NCI-H2107 treated with DMSO at 0.1 percent for 48 hours (cell line): ENCODE data around the gene PFN3.

Source experiments
- DNase-seq: peaks from one replicate; lab custom pipeline; 2025; ENCODE audit not compliant: unreplicated experiment; lab: John Stamatoyannopoulos, UW

The PFN3 gene

DNA sequence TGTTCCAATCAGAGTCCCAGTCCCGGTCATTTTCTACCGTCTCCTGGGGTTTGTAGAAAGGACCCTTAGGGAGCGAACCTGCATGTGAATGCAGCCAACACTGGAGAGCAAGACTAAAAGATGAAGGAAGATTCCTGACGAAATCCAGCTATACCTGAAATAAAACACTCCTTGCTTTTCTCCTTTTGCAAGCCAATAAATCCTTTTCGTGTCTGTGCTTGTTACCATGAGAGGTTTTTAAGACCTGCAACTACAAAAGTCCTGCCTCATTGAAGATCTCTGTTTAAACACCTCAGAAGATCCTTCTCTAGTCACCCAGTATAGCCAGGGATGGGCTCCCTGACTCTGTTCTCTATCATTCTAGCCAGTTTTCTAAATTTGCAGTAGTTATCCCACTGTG is 26.2 kb downstream of the PFN3 start:
- no peak for DNase-seq

DNA sequence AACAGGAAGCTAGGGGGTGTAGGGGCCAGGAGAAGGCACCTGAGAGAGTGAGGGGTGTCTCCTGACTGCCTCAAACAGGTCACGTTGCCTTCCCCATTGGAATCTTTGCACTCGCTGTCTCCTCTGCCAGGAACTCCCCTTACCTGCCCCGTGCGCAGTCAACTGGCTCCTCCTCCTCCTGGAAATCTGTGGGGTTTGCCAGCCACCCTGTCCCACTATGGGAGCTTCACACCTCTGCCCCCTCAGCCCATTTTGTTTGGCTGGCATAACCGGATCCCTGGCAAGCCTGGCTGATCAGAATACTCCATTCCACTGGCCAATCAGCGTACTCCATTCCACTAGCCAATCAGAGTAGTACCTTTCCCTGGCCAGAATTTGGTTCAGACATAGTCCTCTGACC is 26.7 kb downstream of the PFN3 start:
- no peak for DNase-seq

DNA sequence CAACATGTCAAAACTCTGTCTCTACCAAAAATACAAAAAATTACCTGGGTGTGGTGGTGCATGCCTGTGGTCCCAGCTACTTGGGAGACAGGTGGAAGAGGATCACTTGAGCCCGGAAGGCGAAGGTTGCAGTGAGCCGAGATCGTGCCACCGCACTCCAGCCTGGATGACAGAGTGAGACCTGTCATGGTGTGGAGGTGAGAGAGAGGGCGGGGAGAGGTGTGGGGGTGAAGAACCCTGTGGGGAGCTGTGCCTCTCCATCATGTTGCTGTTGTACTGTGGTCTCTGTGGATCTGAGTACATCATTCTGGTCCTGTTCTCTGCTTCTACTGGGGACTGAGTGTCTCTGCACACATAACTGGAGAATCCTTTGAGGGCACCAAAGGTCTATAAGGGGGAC is 27.6 kb downstream of the PFN3 start:
- DNase-seq: no peak

DNA sequence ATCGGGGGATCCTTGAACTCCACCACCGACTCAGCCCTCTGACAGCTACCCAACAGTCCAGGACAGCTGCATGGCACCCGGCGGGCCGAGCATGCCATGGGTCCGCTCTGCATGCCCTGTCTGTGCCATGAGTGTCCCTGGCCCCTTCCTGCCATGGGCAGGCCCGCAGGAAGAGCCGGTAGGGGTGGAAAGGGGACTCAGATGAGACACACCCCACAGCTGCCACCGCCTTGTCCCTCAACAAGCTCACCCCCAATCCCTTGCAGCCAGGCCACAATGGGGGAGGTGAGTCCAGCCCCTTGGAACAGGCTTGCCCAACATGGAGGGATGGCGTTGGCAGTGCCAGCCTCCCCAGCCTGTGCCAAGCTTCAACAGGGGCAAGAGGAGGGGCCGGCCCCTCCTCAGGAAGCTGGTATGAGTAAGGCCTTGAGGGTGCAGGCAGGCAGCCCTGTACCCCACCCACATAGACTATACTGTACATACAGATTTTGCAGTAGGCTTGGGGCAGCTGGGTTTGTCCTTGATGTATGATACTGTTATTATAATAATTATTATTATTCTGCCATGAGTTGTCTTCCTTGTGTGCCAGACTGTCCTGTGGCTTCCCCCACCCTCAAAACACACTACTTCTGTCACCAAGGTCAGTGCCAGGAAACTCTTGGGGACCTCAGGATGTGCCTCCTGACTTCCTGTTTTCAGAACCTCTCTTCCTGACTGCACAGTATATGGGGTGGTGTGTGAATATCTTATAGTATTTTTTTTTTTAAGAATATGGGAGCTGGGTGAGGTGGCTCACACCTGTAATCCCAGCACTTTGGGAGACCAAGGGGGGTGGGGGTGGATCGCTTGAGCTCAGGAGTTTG is 28.2 kb downstream of the PFN3 start:
- DNase-seq: no peak

DNA sequence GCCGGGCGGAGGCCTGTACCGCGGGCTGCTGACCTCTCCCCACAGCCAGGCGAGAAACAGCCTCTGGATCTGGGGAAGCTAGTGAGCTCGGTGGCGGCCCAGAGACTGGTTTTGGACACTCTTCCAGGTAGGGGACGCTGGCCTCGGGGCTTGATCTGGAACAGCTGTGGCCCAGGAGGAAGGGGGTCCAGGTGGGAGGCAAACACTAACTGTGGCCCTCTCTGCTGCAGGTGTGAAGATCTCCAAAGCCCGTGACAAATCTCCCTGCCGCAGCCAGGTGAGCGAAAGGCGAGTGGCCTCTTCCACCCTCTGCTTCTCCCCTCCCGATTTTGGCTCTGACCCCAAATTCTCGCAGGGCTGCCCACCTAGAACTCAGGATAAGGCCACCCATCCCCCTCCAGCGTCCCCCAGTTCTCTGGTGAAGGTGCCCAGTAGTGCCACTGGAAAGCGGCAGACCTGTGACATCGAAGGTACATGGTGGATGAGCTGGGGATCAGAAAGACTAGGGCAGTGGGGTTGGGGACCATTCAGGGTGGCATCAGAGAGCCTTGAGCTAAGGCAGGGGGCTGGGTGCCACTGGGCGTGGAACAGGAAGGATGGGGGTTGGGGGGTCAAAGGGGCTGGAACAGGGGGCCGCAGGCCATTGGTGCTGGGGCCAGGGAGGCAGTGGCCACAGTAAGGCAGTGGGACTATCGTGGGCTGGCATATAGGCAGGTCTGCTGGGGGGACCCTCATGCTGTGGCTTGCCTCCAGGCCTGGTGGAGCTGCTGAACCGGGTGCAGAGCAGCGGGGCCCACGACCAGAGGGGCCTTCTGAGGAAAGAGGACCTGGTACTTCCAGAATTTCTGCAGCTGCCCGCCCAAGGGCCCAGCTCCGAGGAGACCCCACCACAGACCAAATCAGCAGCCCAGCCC is 29.1 kb downstream of the PFN3 start:
- DNase-seq: no peak

DNA sequence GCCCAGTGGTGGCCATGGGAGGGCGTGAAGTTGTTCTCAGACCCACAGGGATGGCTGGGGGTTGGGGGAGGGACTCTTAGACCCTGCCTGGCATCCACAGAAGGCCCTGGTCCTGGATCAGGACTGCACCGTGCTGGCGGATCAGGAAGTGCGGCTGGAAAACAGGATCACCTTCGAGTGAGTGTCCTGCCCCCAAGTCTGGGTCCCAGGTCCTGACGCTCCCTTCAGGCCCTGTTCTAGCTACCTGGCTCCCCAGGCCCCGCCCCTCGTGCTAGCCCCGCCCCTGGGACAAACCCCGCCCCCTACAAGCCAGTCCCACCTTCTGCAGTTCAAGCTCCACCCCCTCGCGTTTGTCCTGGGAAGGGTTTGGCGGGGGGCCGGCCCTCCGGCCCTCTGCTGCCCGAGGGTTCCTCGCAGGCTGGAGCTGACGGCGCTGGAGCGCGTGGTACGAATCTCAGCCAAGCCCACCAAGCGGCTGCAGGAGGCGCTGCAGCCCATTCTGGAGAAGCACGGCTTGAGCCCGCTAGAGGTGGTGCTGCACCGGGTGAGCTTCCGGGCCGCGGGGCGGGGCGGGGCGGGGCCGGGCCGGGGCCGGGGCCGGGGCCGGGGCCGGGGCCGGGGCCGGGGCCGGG is 29.9 kb downstream of the PFN3 start:
- no peak for DNase-seq

DNA sequence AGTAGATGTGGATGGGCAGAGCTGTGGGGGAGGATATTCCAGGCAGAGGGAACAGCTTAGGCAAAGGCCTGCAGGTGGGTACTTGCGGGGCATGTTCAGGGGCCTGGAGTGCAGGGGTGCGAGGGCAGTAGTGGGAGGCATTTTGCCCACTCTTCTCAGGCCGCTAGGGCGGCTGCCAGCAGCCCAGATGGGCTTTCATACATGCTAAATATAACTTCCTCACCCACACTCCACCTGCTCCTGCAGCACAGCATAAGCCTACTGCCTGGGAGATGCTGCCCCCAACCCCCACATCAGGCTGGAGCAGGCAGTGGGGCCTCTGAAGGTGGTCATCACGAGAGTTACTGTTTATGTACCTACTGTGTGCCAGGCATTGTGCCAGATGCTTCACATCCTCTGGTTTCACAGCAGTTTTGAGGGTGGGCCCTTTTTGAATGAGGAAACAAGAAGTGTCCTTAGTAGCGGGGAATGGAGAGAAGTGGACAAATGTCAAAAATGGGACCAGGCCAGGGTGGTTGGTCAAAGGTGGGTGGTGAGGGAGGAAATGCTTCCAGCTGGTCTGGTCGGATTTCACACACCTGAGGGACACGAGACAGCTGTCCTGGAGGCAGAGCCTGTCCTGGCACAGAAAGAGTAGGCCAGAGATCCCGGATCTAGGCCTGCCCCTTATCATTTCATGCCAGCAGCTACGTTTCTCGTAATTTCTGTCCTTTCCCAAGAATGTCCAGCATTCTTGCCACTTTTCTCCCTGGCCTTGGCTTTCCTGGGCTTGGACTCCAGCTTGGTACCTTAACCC is 30.6 kb downstream of the PFN3 start:
- DNase-seq: no peak

DNA sequence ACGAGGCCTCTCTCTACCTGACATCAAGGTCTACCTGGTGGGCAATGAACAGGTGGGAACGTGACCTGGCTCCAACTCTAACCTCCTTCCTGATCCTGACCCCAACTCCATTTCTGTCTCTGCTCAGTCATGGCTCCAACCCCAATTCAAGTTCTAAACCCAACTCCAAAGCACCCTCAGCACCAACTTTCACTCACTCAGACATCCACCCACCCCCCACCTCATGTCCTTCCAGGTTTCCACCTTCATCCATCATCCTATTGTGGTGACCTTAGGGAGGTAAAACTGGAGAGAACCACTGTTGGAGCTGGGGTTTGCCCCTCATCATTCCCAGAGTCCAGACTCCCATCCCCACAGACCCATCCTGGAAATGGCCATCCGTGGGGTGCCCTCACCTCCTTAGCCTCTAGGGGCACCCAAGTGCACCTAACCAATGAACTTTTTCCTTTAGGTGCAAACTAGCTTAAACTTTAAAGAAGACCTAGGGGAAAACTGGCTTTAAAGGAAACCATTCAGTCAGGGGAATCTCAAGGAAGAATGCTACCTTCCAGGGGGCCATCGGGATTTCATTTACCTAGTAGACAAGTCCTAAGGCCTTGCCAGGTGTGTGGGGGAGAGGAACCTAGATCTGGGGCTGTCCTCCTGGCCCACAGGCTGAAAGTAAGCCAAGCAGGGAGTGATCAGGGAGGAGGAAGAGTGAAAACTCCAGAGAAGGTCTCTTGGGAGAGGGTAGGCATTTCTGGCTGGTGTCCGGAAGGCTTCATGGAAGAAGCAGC is 31.4 kb downstream of the PFN3 start:
- DNase-seq: no peak

DNA sequence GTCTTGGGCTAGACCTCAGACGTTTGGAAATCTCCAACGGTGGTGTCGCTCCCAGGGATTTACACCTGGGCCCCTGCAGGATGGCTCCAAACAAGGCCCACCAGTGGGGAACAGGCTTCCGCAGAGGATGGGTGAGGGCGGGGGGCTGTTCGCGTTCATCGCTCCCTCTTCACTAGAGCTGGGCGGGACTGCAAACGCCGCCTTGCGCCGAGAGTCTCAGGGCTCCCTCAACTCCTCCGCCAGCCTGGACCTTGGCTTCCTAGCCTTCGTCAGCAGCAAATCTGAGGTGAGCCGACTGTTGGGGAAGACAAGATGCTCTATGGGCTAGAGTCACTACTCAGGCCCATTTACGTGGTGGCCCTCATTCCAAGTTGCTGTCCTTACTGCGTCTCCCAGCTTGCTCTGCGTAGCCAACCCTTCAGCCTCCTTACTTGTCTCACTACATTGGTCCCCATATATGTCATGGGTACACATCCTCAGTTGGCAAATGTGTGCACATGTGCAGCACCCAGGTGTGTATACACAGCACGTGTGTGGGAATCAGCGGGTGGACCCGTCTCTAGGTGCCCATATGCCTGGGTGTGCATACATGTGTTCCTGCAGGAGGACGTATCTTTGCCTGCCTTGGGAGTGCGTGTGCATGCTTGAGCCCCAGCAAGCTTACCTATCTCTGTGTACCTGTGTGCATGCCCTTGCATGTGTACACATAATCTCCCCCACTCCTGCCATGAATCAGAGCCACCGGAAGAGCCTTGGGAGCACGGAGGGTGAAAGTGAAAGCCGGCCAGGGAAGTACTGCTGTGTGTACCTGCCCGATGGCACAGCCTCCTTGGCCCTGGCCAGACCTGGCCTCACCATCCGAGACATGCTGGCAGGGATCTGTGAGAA is 32.2 kb downstream of the PFN3 start:
- no peak for DNase-seq

DNA sequence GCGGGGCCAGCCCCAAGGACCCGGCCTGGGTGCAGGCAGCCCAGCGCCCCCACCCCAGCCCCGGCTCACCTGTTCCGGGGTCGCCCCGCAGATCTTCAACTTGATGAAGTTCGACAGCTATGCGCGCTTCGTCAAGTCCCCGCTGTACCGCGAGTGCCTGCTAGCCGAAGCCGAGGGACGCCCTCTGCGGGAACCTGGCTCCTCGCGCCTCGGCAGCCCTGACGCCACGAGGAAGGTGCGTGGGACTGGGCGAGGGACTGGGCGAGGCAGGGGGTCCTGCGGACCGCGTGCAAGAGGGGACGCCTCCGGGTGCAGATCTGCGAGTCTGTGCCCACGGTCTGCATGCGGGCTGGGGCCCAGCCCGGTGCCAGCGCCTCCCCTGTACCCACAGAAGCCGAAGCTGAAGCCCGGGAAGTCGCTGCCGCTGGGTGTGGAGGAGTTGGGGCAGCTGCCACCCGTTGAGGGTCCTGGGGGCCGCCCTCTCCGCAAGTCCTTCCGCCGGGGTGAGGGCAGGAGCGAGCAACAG is 33.1 kb downstream of the PFN3 start:
- DNase-seq: no peak

DNA sequence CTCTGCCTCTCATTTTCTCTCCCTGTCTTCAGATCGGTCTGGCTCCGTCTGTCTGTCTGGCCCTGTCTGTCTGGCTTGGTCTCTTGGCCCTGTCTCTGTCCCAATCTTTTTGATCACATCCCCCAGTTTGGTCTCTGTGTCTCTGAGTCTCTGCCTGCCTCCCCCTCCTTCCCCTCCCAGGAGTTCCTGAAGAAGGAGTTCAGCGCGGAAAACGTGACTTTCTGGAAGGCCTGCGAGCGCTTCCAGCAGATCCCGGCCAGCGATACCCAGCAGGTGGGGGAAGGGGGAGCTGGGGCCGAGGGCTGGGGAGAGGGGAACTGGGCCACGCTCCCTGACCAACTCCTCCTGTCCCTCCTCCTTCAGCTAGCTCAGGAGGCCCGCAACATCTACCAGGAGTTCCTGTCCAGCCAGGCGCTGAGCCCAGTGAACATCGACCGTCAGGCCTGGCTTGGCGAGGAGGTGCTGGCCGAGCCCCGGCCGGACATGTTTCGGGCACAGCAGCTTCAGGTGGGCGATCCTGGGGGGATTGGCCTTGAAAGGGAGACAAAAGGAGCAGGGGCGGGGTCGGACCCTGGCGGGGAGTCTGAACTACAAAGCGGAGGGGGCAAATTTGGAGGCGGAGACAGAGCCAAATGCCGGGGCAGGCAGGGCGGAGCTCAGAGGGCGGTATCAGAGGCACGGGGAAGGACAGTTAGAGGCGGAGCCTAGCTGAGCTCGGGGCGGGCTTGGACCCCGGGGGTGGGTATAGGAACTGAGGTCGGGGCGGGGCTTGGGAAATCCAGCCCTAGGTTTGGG is 33.7 kb downstream of the PFN3 start:
- no peak for DNase-seq

DNA sequence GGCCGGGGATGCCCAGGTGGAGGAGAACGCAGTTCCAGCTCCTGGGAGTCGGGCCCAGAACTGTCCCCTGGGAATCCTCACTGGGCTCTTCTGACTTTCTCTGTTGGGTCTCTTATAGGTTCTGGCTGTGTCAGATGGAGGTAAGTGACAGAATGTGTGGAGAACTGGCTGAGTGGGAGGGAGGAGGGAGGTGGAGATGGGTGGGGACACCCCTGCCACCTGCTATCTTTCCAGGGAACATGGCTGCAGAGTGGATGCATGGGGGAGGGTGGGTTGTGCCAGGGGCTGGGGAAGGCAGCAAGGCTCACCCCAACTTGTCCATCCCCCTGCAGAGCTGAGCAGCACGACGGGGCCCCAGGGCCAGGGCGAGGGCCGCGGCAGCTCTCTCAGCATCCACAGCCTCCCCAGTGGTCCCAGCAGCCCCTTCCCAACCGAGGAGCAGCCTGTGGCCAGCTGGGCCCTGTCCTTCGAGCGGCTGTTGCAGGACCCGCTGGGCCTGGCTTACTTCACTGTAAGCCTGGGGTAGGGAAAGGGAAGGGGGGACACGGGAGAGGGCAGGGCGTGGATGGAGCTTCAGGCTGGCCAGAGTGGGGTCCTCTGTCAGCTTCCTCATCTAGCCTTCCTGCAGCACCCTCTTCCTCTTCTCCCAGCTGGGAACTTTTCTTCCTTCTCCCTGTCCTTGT is 34.5 kb downstream of the PFN3 start:
- DNase-seq: no peak

DNA sequence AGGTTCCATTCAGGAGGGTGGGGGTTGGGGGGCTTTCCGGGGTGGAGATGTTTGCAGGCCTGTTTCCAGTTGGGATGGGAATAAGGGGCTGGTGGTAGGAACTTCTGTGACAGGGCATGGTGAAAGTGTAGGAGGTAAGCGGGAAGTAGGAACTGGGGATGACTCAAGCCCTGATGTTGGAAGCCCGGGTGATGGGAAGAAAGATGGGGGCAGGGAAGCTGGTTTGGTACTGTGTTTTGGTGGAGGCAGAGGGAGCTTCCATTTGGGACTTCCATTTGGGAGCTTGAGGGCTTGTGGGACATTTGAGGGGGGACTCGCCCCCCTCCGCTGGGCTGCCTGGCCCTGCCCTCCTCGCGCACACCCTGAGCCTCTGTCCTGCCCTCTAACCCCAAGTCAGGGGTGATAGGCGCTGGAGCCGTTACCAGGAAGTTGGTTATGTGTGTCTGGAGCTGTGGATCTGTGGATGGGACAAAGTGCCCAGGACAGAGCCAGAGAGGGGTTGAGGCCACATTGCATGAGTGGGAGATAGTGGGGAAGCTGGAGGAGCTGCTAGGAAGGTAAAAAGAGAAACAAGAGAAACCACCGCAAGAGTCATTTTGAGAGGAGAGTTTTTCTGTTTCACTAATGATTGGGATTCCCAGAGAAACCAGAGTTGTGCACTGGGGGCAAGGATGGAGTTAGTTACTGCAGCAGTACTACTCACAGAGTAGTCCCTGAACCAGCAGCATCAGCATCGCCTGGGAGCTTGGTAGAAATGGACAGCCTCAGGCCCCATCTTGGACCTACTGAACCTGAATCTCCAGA is 36.1 kb downstream of the PFN3 start:
- DNase-seq: no peak

DNA sequence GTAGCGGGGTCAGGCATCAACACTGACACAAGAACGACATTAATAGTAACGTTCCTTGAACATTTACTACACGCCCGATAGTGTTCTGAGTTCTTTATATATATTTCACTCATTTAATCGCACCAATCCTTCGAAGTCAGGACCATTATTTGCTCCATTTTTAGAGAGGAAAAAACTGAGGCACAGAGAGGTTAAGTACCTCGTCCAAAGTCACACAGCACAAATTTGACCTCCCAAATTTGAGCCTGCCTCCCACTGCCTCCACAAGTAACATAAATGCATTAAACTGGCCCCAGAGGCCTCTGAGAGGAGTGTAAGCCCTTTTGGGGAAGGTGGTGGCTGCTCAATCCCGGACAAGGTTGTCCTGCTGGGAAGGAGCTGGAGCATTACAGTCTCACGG is 36.9 kb downstream of the PFN3 start:
- no peak for DNase-seq

DNA sequence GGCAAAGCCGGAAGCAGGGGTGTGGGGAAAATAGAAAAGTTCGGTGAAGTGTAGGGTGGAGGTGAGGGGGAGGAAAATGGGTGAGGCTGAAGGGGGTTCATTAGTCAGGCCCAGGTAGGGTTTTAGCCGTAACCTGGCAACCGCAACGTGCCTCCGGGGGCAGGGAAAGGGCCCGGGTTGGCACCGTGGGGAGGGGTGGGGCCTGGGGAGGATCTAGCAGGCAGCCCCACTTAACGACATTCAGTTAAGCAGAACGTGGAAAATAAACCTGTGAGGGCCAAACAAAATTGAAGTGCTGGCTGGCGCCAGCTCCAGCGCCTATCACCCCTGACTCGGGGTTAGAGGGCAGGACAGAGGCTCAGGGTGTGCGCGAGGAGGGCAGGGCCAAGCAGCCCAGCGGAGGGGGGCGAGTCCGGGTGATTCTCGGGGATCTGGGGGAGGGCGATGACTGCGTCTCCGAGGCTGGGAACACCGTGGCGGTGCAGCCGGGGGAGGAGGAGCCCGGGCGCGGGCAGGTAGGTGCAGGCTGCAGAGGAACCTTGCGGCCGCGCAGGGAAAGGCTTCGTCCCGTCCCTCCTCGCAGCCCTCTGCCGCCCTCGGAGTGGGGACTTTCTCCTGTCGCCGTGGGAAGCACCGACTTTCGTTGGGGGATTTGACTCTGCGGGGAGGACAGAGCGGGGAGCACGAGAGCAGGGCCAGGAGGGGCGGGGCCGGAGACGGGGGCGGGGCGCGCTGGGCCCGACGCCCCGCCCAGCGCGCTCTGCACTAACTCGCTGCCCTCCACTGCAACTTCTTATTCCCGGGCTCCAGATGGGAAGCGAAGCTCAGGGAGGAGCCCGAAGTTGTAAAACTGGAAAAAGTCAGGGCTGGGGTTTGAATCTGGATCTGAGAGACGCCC is 37.6 kb downstream of the PFN3 start:
- no peak for DNase-seq

DNA sequence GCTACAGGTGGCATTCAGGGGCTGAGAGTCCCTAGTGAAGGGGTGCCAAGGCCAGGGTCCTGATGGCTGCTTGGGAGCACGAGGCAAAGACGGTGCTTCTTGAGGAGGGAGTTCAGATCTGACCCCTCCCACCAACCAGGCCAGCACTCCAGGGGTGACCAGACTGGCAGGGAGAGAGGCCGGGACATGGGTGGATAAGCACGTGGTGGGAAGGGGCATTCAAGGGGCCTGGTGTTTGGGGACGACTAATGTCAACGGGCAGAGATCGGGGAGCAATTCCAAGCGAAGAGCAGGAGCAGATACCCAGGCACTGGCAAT is 38.2 kb downstream of the PFN3 start:
- DNase-seq: no peak
